Endothelial cell of umbilical vein (primary cell): ENCODE data around the gene RCOR2. TPM values are rescaled to one million over a fixed set of nuclear protein-coding genes. Genes with fewer than 3 reads are reported as not detected.

Source experiments
- BruUV-seq: library from RNA; stranded (reverse); fragments of 400-500 nt; replicated peaks from 2 replicates; lab custom pipeline; 2021; lab: Mats Ljungman, UMichigan
- CTCF ChIA-PET: fragments of 300-600, 350-600 bp; sonication (Branson Sonifier 250); formaldehyde crosslinking; loops from one replicate; lab custom pipeline; 2021; ENCODE audit warnings: antibody characterized with exemption, inconsistent platforms; lab: Charles Lee
- POLR2A ChIA-PET: fragments of 300-600, 350-600 bp; sonication (Branson Sonifier 250); formaldehyde crosslinking; loops from one replicate; lab custom pipeline; 2021; ENCODE audit warnings: antibody characterized with exemption, inconsistent platforms; lab: Charles Lee
- DNase-seq: peaks from one replicate; pipeline ENCODE4 v3.0.0-alpha.2; 2011; ENCODE audit warnings: low read depth, low spot score
- FAIRE-seq: peaks from 2 replicates; lab custom pipeline; 2011; peaks lifted over from hg19 to GRCh38; lab: Jason Lieb, UNC
- H2AFZ ChIP-seq: 2 replicates; pipeline ENCODE4 v1.6.0; 2012; ENCODE audit warnings: low read depth, low read length, control low read depth, inconsistent platforms
- H3K27ac ChIP-seq: 2 replicates; pipeline ENCODE4 v1.5.1; 2011; ENCODE audit warnings: low read depth, mild to moderate bottlenecking, control low read depth, low read length, moderate library complexity; ENCODE audit not compliant: insufficient read depth
- H3K27me3 ChIP-seq, 2 experiments: 2 replicates each; pipeline versions ENCODE4 v1.6.0 to v1.6.1; 2011; ENCODE audit warnings: low read length in 2 of 2, mixed read lengths in 1 of 2; ENCODE audit not compliant: control insufficient read depth in 2 of 2, insufficient read depth in 2 of 2
- H3K36me3 ChIP-seq, 2 experiments: 2 replicates in 1 of 2; 3 replicates in 1 of 2; pipeline ENCODE4 v1.5.1; 2011; ENCODE audit warnings: low read length in 2 of 2, mild to moderate bottlenecking in 1 of 2, moderate library complexity in 1 of 2; ENCODE audit not compliant: control insufficient read depth in 2 of 2, insufficient read depth in 2 of 2; ENCODE audit errors: extremely low read depth in 1 of 2
- H3K4me1 ChIP-seq: 3 replicates; pipeline ENCODE4 v1.5.1; 2011; ENCODE audit warnings: mild to moderate bottlenecking, low read length; ENCODE audit not compliant: control insufficient read depth, insufficient read depth; ENCODE audit errors: extremely low read depth
- H3K4me2 ChIP-seq: 2 replicates; pipeline ENCODE4 v1.6.1; 2011; ENCODE audit warnings: low read length, control low read depth, mixed read lengths; ENCODE audit not compliant: insufficient read depth
- H3K4me3 ChIP-seq, 3 experiments: fragments of 200-600 bp in 1 of 3; sonication (generic), shearing (Covaris generic) in 1 of 3; replicated peaks in 1 of 3; 2 replicates each; pipeline ENCODE4 v1.5.1; 2011 to 2016; ENCODE audit warnings: control low read depth in 3 of 3, low read length in 3 of 3, mild to moderate bottlenecking in 2 of 3, inconsistent platforms in 1 of 3, low read depth in 1 of 3, moderate library complexity in 1 of 3; ENCODE audit not compliant: insufficient read depth in 1 of 3
- H3K79me2 ChIP-seq: 2 replicates; pipeline ENCODE4 v1.6.0; 2012; ENCODE audit warnings: low read length, inconsistent platforms; ENCODE audit not compliant: control insufficient read depth, insufficient read depth
- H3K9ac ChIP-seq: replicated peaks from 2 replicates; pipeline ENCODE3; 2011; ENCODE audit warnings: low read length, control low read depth; ENCODE audit not compliant: insufficient read depth; ENCODE audit errors: extremely low read depth
- H3K9me1 ChIP-seq: replicated peaks from 3 replicates; pipeline ENCODE4 v1.6.0; 2011; ENCODE audit warnings: mild to moderate bottlenecking, low read length; ENCODE audit not compliant: control insufficient read depth, insufficient read depth; ENCODE audit errors: extremely low read depth
- H3K9me3 ChIP-seq: replicated peaks from 2 replicates; pipeline ENCODE4 v1.5.1; 2012; ENCODE audit warnings: low read length, inconsistent platforms; ENCODE audit not compliant: control insufficient read depth, insufficient read depth
- H4K20me1 ChIP-seq: replicated peaks from 2 replicates; pipeline ENCODE3; 2011; ENCODE audit warnings: mild to moderate bottlenecking, low read length; ENCODE audit not compliant: control insufficient read depth, insufficient read depth; ENCODE audit errors: extremely low read depth
- EZH2 ChIP-seq: IDR thresholded peaks from 2 replicates; pipeline ENCODE4 v1.6.1; 2012; ENCODE audit warnings: borderline replicate concordance, low read depth, mild to moderate bottlenecking, moderate library complexity, low read length, inconsistent platforms; ENCODE audit not compliant: severe bottlenecking
- FOS ChIP-seq: IDR thresholded peaks from 2 replicates; pipeline ENCODE4 v1.6.1; 2011; ENCODE audit warnings: mild to moderate bottlenecking, low read length, moderate library complexity, borderline replicate concordance; ENCODE audit not compliant: insufficient read depth
- GATA2 ChIP-seq: IDR thresholded peaks from 2 replicates; pipeline ENCODE4 v1.7.0; 2011; ENCODE audit warnings: low read depth, mild to moderate bottlenecking, moderate library complexity, mixed read lengths, low read length; ENCODE audit not compliant: insufficient read length, insufficient read depth
- JUN ChIP-seq: IDR thresholded peaks from 2 replicates; pipeline ENCODE4 v1.6.1; 2011; ENCODE audit warnings: borderline replicate concordance, low read depth; ENCODE audit not compliant: insufficient read length, insufficient read depth
- MYC ChIP-seq: IDR thresholded peaks from one replicate; pipeline ENCODE4 v1.6.1; 2011; ENCODE audit warnings: mild to moderate bottlenecking, low read depth, low read length
- POLR2A ChIP-seq: IDR thresholded peaks from 2 replicates; pipeline ENCODE4 v1.6.1; 2012; ENCODE audit warnings: low read depth, mild to moderate bottlenecking, control low read depth, low read length
- POLR2AphosphoS5 ChIP-seq: IDR thresholded peaks from 2 replicates; pipeline ENCODE4 v1.6.1; 2012; ENCODE audit warnings: low read depth, mild to moderate bottlenecking, control low read depth, low read length, moderate library complexity; ENCODE audit not compliant: insufficient read depth
- dilution Hi-C: fragments of 300-500 bp; cut with MboI; formaldehyde crosslinking; loops from one replicate; pipeline ENCODE4 v1.15.0; 2019; ENCODE audit warnings: low sequenced_read_pairs; ENCODE audit not compliant: extremely low pct_ligation_motif_present
- intact Hi-C: fragments of 100-400 bp; cut with micrococcal nuclease; formaldehyde crosslinking; loops from one replicate; pipeline ENCODE4 v1.10.0; 2022
- polyA plus RNA-seq, 4 experiments: library from polyadenylated mRNA; depleted of rRNA in 3 of 4; stranded (reverse) in 3 of 4; unstranded in 1 of 4; fragments of >200 nt; gene quantifications; 2 replicates each; pipeline versions ENCODE4 v1.2.1 to v1.2.3, GENCODE V29; 2011 to 2012; ENCODE audit warnings: missing spikeins in 1 of 4
- total RNA-seq: library from RNA; stranded (reverse); gene quantifications from 2 replicates; pipeline ENCODE4 v1.2.3, GENCODE V29; 2021
- TF ChIP-seq, protein P1 (sequence below), 2 donors: IDR thresholded peaks; 1 replicate in 1 of 2; 2 replicates in 1 of 2; pipeline ENCODE4 v1.5.1; 2011; ENCODE audit warnings: low read length in 2 of 2, mild to moderate bottlenecking in 2 of 2, moderate library complexity in 2 of 2, control low read depth in 1 of 2, inconsistent platforms in 1 of 2, low read depth in 1 of 2; ENCODE audit not compliant: insufficient read depth in 1 of 2; ENCODE audit errors: extremely low read depth in 1 of 2
- TF ChIP-seq, protein P2 (sequence below): IDR thresholded peaks from 2 replicates; pipeline ENCODE4 v1.6.1; 2011; ENCODE audit not compliant: insufficient read depth, insufficient read length

Gene RCOR2
- total and polyA plus RNA-seq, 2 donors (not counting 3 experiments of a cell fraction or from before 2014, with no cell fraction given), result 0.13 to 0.63 TPM

DNA sequence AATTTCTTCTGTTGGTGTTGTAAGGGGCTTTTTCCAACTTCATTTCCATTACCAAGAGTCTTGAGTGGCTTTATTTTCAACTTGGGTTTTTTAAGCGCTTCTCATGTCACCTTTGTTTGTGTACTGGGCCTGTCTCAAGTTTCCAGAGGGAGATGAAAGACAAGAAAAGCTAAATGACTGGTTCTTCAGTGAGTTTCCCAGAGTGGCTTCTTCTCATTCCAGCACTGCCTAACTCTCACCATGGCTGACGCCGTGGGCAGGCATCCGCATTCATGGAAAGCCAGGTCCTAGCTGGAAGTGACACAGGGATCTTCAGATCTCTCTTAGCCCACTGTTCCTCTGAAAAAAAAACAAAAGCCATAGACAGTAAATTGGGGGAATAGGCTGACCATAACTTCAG, 49.5 kb downstream of the RCOR2 start:
- no peaks in the 10 kb centered on the region for H4K20me1 ChIP-seq
- no peak overlapping the region for H3K4me2 ChIP-seq
- H3K36me3 ChIP-seq, result peaks cover 0 to 2% of the 10 kb centered on the region in 2 experiments
- no peak overlapping the region for H2AFZ ChIP-seq
- no TSS peak for BruUV-seq
- FAIRE-seq, result no peak
- H3K4me1 ChIP-seq, result peaks cover 16% of the 10 kb centered on the region
- no peak for DNase-seq
- intact Hi-C loops (no loop called here), dilution Hi-C loops (no loop called here)
- peaks cover 59% of the 10 kb centered on the region for H3K79me2 ChIP-seq
- no peaks in the 10 kb centered on the region for H3K27me3 ChIP-seq
- no peak overlapping the region for H3K4me3 ChIP-seq
- no peak overlapping the region for H3K9ac ChIP-seq
- POLR2A ChIA-PET, result interaction anchor here (0.6 kb wide), 1 partner anchor 38 kb away, joined by 3 read pairs; no protein-coding TSS in a partner anchor
- TF ChIP-seq, protein P1, sequence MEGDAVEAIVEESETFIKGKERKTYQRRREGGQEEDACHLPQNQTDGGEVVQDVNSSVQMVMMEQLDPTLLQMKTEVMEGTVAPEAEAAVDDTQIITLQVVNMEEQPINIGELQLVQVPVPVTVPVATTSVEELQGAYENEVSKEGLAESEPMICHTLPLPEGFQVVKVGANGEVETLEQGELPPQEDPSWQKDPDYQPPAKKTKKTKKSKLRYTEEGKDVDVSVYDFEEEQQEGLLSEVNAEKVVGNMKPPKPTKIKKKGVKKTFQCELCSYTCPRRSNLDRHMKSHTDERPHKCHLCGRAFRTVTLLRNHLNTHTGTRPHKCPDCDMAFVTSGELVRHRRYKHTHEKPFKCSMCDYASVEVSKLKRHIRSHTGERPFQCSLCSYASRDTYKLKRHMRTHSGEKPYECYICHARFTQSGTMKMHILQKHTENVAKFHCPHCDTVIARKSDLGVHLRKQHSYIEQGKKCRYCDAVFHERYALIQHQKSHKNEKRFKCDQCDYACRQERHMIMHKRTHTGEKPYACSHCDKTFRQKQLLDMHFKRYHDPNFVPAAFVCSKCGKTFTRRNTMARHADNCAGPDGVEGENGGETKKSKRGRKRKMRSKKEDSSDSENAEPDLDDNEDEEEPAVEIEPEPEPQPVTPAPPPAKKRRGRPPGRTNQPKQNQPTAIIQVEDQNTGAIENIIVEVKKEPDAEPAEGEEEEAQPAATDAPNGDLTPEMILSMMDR (IDR thresholded peaks at IDR 0.05; ENCODE audit: extremely low read depth in 1 of 2, insufficient read depth in 1 of 2, low read depth in 1 of 2, low read length in 2 of 2), result no peak
- TF ChIP-seq EZH2, result no peak
- no peak for TF ChIP-seq MYC
- no peak for TF ChIP-seq POLR2AphosphoS5
- no peak for TF ChIP-seq GATA2
- TF ChIP-seq, protein P2, sequence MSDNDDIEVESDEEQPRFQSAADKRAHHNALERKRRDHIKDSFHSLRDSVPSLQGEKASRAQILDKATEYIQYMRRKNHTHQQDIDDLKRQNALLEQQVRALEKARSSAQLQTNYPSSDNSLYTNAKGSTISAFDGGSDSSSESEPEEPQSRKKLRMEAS, result no peak
- TF ChIP-seq JUN, result no peak
- TF ChIP-seq FOS, result no peak
- TF ChIP-seq POLR2A, result no peak
- H3K9me3 ChIP-seq, result no peaks in the 10 kb centered on the region
- CTCF ChIA-PET, result interaction anchor here (1.6 to 1.7 kb wide), 2 partner anchors 32 to 78 kb away, joined by 3 to 4 read pairs; no protein-coding TSS in a partner anchor
- no peaks in the 10 kb centered on the region for H3K9me1 ChIP-seq
- H3K27ac ChIP-seq, result no peak overlapping the region
